ENCODE measurements around the gene PSMA5.

DNA sequence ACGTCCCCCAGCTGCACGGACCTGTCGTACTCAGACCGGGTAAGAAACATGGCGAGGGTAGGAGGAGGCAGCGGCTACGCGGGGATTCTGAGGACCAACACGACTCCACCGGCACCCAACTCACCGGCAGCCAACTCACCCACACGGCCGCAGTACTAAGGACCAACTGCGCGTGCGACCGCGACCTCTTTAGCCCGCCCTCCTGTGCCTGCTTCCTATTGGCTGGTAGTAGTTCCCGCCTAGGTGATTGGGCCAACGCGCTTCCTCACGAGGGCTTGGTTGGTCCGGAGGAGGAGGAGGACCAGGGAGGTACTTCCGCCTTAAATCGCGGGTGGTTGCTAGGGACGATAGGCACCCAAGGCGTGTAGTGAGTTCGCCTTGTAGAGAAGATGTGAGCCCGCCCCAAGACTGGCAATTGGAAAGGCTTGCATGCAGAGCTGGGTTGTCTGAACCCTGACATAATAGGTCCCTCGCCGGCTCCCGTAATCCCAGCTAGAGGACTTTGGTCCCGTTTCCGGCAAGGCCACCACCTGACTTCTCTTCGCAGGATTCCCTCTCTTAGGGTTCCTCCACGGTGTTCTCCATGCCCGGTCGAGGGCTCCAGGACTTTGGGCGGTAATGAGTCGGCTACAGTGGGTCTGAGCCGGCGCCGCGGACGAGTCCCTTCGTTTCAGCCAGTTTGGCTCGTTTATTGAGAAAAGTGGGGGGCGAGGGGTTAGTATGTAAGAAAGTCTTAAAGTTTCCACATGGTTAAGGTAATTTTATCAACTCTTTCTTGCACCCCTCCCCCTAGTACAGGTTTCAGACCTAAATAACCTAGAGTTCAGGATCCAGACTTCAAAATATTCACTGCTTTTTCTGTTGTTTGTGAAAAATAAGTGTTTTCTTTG is at the start of gene PSMA5:
- TF ChIP-seq CTCF (IDR thresholded peaks at IDR 0.05) (no peak), EZH2 (IDR thresholded peaks at IDR 0.05; ENCODE audit: borderline replicate concordance, insufficient read depth, low read depth, low read length, poor library complexity, severe bottlenecking) (no peak)

All from B cell (primary cell).